T-helper 1 cell (primary cell): ENCODE data around the gene MLH1.
"Not testable (repeated sequence)": the region's sequence is repeated elsewhere in the genome, so short reads cannot be mapped to it uniquely, and the experiment has no call there.

Experiments used
- DNase-seq, 5 donors: peaks; one replicate each; pipeline ENCODE4 v3.0.0-alpha.2; 2012 to 2020
- total RNA-seq, 4 donors: gene quantifications; one replicate each; lab custom pipeline; 2026; lab: John Stamatoyannopoulos, UW

MLH1 gene
- total RNA-seq, result 36.4 to 89.9 (median 65.1) reads per million in 4 donors

DNA sequence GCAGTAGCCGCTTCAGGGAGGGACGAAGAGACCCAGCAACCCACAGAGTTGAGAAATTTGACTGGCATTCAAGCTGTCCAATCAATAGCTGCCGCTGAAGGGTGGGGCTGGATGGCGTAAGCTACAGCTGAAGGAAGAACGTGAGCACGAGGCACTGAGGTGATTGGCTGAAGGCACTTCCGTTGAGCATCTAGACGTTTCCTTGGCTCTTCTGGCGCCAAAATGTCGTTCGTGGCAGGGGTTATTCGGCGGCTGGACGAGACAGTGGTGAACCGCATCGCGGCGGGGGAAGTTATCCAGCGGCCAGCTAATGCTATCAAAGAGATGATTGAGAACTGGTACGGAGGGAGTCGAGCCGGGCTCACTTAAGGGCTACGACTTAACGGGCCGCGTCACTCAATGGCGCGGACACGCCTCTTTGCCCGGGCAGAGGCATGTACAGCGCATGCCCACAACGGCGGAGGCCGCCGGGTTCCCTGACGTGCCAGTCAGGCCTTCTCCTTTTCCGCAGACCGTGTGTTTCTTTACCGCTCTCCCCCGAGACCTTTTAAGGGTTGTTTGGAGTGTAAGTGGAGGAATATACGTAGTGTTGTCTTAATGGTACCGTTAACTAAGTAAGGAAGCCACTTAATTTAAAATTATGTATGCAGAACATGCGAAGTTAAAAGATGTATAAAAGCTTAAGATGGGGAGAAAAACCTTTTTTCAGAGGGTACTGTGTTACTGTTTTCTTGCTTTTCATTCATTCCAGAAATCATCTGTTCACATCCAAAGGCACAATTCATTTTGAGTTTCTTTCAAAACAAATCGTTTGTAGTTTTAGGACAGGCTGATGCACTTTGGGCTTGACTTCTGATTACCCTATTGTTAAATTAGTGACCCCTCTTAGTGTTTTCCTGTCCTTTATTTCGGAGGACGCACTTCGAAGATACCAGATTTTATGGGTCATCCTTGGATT, at the start of gene MLH1:
MLH1 (plus strand) TSS at position 193 of the 958 bp plus-strand sequence; CDS start at position 223, 30 bp downstream.
- peak; percentile 91 to 100 (median 95) for DNase-seq

DNA sequence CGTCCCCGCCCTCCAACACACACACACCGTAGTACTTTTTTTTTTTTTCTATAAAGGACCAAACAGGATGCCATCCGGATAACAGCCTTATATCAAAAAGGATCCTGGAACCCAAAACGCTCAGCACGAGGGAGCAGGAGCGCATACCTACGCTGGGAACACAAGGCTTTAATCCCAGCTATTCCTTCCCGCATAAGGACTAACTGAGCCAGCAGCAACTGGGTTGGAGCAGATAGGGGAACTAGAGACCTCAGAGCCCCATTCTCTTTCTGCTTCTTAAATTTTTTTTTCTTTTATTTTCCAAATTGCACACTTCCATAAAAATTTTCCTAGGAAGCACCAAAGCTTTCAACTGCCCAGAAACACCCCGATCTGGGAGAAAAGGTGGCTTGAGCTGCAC, 49.7 kb upstream of the MLH1 start:
- no peak for DNase-seq

DNA sequence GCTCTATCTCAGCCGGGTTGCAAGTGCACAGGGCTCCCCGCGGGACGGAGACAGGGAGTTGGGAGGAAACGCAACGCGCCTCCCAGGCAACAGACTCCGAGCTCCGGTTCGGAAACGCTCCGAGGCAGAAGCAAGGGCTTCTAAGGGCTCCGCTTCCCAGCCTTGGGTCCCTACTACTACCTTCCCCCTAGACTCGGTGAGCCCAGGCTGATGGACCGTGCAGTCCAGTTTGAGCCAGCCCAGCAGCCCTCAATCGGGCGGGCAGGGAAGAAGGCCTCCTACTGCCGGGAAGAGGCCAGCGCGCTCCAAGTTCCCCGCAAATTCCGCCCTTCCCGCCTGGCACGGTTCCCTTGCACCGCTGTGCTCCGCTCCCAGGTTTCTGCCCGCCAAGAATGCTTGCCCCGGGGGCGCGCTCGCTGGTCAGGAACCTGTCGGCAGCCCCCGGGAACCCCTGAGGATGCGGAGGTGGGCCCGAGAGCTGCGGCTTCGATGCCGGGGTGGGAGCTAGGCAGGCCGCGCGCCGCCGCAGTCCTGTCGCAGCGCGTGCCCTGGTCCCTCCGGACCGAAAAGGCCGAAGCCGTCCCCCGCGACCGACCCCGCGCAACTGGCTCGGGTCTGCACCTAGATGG, 49.2 kb upstream of the MLH1 start:
- DNase-seq, result peak in 2 of 5 donors; percentile 10 to 20

DNA sequence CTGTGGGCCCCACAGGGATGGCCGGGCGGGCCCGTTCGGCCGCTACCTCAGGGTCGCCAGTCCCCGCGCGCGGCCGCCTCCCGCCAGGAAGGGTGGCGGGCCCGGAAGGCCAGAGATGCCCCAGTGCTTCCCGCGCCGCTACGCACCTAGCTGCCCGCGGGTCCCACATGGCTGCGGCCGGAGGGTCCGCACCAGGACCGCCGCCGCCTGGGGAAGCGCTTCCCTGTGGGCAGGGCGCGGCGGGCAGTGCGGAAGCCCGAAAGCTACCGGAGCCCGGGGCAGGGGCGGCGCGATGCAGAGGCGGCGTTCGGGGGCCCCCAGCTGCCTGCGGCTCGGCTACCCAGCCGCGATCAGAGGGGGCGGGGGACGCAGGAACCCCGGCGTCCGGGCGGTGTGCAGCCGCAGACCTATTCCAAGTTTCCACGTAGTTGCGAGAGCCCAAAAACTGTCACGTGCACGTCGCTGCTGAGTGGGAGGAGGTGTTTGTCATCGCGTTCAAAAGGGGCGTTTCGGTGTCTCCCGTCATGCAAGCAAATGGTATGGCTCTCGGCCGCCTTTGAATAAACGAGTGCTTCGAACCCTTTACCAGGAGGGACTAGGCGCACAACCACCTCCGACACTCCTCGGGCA, 48.6 kb upstream of the MLH1 start, which contains the start of gene TRANK1:
TRANK1 (minus strand) TSS at position 414 of the 630 bp plus-strand sequence; CDS start at position 169, 245 bp downstream.
- DNase-seq, result peak; percentile 58 to 78 (median 71)

DNA sequence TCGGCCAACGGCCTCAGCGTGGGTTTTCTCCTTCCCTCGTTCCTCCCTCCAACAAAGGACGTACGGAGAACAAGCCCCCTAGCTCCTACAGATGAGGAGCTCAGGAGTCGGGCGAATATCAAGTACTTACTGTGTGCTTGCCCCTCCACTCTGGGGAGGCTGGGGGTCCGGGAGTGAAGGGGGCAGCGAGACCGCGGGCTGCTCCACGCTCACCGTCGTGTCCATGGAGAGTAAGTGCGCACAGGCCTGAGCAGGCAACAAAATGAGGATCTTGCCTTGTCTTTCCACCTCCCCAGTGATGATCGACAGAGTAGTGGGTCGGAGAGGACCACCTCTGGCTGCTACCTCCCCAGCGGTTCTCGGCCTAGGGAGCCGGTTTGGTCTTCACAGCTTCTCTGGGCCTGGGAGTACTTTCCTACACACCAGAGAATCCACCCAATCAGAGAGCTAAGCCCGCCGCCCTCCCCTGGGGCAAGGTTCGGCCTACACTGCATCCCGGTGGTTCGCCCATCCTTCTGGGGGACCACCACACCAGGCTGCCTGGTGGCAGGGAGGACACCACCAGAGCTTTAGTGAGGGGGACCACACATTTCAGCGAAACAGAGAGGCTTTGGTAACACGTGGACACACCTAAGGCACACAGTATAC, 47.9 kb upstream of the MLH1 start:
- no peak for DNase-seq

DNA sequence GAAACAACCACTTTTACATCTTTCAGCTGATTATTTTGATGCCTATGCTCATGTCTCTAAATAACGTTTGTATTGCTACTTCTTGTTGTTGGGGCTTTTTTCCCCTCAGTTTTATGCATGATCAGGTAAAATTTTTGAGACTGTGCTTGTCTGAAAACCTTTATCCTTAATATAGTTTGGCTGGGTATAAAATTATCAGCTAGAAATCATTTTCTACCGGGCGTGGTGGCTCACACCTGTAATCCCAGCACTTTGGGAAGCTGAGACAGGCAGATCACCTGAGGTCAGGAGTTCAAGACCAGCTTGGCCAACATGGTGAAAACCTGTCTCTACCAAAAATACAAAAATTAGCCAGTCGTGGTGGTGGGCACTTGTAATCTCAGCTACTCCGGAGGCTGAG, 45.5 kb upstream of the MLH1 start:
- not testable (repeated sequence) for DNase-seq

DNA sequence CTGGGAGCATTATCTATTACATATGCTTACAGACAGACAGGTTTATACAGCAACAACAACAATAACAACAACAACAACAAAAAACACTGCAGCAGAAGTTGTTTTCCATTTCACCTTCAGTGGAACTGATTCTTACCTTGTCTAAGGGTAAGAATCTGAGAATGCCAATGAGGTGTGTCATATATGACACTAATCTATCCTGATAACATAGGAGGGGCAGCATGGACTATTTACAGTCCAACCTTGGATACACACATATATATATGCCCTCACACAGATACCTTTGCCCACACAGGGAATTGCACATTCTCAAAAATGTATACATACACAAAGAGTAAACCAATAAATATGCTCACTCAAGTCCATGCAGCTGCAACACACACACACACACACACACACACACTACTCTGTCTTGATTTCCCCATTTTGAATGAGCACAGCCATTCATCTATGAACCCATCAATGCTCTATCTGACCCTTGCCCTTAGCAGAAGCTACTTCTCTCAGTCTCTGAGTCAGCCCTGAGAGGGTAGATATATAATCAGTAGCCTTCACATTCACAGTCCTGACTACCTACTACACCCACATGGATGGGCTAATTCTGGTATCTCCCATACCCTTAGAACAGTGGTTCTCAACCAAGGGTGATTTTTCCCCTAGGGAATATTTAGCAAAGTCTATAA, 38.7 kb upstream of the MLH1 start:
- DNase-seq, result no peak

DNA sequence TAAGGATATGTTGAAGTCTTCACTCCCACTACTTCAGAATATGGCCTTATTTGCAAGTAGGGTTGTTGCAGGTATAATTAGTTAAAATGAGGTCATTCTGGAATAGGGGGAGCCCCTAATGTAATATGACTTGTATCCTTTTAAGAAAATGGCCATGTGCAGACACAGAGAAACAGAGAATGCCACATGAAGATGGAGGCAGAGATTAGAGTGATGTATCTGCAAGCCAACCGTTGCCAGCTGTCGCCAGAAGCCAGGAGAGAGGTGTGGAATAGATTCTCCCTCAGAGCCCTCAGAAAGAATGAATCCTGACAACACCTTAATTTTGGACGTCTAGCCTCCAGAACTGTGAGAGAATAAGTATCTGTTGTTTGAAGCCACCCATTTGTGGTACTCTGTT, 37.2 kb upstream of the MLH1 start:
- no peak for DNase-seq

DNA sequence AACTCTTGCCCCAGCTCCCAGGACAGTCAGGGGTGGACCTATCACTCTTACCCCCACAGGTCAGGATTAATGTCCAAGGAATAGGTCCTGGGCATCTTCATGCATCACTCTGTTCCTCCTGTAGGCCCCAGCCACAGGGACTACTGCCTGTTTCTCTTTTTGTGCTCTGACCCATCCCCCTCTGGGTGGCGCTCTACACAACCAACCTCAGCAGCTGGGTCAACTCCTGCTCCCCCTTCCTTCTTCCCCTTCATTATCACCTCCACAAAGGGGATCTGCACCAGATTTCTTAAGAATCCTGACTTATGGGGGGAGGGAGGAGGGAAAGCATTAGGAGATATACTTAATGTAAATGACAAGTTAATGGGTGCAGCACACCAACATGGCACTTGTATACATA, 36.3 kb upstream of the MLH1 start:
- no peak for DNase-seq

DNA sequence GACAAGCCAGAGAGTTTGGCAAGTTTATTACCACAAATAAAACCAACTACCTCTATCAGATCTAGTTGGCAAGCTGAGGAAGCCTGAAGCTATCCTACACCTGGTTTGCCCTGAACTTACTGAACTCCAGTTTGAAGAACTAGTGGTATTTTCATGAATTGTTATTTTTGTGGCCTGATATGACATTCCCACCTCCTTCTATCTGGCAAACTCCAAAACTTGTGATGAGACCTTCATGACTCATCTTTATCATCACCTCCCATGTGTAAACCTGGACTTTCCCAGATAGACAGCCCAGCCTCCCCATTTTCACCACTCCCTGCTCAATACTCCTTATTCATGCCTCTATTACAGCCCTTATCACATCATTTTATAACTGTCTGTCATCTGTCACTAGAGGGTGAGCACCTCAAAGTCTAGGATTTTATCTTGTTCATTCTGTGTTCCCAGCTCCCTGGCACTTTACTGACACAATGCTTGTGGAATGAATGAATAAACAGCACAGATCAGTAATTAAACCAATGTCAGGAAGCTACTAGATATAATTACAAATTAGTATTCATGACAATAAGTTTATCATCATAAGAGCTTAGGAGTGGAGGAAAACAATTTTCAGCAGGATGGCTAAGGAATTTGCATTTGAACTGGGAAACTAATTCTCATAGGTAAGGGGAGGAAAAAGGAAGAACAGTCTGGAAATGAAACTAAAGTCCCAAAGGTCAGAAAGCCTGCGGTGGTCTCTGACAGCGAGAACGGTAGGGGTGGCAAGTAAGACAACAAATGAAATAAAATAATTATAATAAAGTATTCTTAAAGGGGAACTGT, 35.2 kb upstream of the MLH1 start:
- no peak for DNase-seq

DNA sequence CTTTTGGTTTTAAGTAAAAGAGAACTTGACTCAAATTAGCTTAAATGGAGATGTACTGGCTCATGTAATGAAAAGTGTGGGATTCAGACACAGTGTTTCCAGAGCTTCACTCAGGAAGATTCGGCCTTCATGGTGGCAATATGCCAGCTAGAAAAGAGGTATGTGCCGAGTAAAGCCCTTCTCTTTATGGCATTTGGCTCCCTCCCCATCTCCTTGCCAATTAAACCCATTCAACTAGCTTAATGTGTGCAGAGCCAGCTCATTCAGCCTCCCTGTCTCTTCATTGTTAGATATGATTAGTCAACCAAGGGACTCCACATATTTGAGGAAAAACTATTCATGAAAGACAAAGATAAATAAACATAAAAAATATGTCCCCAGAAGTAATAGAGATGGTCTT, 33.5 kb upstream of the MLH1 start:
- no peak for DNase-seq

DNA sequence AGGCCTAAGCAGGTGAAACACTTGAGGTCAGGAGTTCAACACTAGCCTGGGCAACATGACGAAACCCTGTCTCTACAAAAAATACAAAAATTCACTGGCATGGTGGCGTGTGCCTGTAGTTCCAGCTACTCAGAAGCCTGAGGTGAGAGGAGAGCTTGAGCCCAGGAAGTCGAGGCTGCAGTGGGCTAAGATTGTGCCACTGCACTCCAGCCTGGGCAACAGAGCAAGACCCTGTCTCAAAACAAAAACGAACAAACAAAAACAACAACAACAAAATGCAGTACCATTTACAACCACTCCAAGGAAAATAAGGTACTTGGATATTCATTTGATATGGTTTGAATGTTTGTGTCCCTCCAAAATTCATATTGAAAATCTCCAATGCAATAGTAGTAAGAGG, 32.8 kb upstream of the MLH1 start:
- DNase-seq, result no peak

DNA sequence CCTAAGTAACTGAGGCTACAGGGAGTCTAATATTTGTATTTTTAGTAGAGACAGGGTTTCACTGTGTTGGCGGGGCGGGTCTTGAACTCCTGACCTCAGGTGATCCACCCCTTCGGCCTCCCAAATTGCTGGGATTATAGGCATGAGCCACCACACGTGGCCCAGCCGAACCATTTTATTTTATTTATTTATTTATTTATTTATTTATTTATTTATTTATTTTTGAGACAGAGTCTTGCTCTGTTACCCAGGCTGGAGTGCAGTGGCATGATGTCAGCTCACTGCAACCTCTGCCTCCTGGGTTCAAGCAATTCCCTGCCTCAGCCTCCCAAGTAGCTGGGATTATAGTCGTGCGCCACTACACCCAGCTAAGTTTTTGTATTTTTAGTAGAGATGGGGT, 30.3 kb upstream of the MLH1 start:
- DNase-seq, result not testable (repeated sequence)

DNA sequence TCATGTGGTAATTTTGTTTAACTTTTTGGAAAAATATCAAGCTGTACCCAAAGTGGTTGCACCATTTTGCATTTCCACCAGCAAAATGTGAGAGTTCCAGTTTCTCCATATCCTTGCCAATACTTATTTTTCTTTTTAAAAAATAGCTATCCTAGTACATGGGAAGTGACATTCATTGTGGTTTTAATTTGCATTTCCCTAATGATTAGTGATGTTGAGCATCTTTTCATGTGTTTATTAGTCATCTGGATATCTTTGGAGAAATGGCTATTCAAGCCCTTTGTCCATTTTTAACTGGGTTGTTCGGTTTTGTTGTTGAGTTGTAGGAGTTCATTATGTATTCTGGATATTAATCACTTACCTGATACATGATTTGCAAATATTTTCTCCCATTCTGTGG, 29.0 kb upstream of the MLH1 start:
- no peak for DNase-seq

DNA sequence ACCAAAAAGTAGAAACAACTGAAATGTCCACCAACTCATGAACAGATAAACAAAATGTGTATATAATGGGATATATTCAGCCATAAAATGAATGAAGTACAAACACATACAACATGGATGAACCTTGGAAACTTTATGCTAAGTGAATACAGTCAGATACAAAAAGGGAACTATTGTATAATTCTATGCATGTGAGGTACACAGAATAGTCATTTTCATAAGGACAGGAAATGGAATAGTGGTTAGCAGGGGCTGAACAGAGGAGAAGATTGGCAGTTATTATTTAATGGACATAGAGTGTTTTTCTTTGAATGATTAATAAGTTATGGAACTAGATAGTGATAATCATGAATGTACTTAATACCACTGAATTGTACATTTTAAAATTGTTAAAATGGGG, 28.5 kb upstream of the MLH1 start:
- no peak for DNase-seq

DNA sequence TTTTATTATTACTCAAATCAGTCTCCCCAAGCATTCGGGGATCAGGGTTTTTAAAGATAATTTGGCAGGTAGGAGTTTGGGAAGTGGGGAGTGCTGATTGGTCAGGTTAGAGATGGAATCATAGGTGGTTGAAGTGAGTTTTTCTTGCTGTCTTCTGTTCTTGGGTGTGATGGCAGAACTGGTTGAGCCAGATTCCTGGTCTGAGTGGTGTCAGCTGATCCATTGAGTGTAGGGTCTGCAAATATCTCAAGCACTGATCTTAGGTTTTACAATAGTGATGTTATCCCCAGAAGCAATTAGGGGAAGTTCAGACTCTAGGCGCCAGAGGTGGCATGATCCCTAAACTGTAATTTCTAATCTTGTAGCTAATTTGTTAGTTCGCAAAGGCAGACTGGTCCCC, 27.9 kb upstream of the MLH1 start:
- DNase-seq, result no peak

DNA sequence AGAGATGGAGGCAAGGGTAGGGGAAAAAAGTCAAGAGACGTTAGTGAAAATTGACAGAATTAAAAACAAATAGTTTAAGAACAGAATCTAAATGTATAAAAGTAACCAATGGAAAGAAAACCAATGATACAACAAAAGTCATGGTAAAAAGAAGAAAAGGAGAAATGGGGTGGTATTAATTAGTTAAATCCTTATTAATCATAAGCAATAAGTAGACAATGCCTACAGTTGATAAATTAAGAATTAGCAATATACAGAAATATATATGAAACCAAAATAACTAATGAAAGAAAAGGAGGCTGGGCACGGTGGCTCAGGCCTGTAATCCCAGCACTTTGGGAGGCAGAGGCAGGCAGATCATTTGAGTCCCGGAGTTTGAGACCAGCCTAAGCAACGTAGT, 24.2 kb upstream of the MLH1 start:
- DNase-seq, result no peak

DNA sequence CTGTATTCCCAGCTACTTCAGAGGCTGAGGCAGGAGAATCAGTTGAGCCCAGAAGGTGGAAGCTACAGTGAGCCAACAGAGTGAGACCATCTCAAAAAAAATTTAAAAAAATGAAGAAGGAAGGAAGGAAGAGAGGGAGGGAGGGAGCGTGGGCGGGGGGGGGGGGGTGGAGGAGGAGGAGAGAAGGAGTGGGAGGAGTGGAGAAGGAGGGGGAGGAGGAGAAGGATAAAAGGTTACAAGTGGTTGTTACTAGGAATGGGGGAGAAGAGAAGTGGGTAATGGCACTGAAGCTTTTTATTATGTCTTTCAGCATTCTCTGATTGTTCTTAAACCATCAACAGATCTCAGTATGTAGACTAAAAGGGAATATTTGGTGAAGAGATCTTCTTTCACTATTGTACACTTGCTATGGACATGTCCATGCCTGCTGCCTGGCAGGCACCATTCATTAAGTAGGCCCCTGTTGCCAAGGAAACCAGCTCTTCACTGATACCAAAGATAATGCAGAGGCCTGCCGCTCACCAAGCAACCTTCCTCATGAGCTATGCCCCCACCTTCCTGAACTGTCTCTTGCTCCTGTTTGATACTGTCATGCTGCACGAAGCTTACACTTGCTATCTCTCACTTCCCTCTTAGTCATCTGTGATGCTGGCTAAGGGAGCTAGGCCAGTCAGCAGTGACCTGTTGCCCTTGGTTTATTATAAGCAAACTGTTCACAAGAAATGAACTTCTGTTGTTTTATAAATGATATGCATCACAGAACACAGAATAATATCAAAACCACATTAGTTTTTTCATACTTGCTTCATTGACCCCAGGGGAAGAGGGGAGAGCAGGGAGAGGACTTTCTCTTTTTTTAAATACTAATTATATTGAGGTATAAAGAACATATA, 23.5 kb upstream of the MLH1 start:
- peak in 2 of 5 donors; percentile 31 to 50 for DNase-seq

DNA sequence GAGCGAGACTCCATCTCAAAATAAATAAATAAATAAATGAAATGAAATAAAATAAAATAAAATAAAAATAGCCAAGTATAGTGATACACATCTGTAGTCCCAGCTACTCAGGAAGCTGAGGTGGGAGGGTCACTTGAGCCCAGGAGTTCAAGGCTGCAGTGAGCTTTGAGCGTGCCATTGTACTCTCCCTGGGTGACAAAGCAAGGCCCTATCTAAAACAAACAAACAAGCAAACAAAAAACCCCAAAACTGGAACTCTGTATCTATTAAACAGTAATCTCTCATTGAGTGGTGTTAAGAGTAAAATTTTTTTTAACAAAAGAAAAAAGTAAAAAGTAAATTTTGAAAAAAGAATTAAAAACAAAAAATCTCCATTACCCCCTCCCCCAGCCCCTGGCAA, 21.2 kb upstream of the MLH1 start:
- no peak for DNase-seq

DNA sequence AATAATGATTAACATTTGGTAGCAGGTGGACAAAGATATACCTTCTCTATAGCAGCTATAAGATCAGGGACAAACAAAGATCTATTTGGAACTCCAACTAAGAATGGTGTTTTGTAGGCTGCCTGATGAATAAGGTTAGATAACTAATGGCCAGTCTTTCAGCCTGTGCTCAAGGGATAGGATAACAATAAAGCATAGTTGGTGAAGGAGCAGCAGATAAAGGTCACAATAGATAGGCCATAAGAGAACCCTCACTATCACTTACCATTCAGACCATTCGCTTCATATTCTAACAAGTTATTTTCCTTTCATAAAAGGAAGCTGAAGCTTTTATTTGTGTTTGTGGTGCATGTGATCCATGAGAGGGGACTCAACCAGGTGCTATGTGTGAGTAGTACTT, 20.2 kb upstream of the MLH1 start:
- no peak for DNase-seq
